ENCODE data around the gene WDR37. TPM values are rescaled to one million over a fixed set of nuclear protein-coding genes. Genes with fewer than 3 reads are reported as not detected.
"Not testable (repeated sequence)": the region's sequence is repeated elsewhere in the genome, so short reads cannot be mapped to it uniquely, and the experiment has no call there.

Gene WDR37, protein sequence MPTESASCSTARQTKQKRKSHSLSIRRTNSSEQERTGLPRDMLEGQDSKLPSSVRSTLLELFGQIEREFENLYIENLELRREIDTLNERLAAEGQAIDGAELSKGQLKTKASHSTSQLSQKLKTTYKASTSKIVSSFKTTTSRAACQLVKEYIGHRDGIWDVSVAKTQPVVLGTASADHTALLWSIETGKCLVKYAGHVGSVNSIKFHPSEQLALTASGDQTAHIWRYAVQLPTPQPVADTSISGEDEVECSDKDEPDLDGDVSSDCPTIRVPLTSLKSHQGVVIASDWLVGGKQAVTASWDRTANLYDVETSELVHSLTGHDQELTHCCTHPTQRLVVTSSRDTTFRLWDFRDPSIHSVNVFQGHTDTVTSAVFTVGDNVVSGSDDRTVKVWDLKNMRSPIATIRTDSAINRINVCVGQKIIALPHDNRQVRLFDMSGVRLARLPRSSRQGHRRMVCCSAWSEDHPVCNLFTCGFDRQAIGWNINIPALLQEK
- total RNA-seq: 10 to 100 TPM; 23.8 to 31.3 TPM

DNA sequence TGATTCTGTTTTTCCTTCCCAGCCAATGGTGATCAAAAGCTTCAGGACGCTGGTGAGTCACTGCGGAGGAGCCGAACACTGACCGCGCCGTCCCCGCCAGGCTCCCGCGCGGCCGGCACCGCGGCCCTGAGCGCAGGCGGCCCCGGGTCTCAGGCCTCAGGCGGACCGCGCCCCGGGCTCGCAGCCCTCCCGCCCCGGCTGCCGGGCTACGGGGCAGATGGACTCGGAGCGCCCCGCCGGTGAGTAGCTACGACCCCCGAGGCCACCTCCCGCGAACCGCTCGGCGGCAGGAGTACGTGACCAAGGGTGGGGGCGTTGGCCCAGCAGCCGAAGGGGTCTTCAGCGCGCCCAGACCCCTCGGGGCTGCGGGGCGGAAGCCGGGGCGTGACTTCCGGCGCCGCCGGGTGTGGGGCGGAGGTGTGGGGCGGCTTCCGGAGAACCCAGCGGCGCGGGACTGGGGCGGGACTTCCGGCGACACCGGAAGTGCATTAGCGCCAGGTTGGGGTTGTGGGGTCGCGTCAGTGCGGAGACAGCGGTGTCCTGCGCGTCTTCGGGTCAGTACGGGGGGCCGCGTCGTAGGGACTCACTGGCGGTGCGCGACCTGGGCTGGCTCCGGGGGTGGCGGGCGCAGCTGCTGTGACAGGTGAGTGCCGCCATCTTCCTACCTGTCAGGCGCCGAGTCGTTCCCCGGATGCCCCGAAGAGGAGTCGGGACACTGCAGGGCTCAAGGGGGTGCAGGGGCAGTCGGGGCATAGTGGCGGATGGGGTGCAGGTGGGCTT lies at the start of gene WDR37:
Gene WDR37 (plus strand): TSS at position 60 of the 780 bp plus-strand sequence. CDS start 15,771 bp downstream, outside the sequence.
- H3K27ac Mint-ChIP-seq: peak within 1 kb of the TSS; percentile 97
- H3K36me3 Mint-ChIP-seq (ENCODE audit: low read depth): peaks cover 73% of the 10 kb centered on the region
- H3K4me3 Mint-ChIP-seq: peak within 1 kb of the TSS; percentile 99
- H3K4me1 Mint-ChIP-seq: peaks cover 46% of the 10 kb centered on the region
- ATAC-seq (replicated peaks): peak; percentile 96
- no peaks in the 10 kb centered on the region for H3K9me3 Mint-ChIP-seq
- no peaks in the 10 kb centered on the region for H3K27me3 Mint-ChIP-seq

DNA sequence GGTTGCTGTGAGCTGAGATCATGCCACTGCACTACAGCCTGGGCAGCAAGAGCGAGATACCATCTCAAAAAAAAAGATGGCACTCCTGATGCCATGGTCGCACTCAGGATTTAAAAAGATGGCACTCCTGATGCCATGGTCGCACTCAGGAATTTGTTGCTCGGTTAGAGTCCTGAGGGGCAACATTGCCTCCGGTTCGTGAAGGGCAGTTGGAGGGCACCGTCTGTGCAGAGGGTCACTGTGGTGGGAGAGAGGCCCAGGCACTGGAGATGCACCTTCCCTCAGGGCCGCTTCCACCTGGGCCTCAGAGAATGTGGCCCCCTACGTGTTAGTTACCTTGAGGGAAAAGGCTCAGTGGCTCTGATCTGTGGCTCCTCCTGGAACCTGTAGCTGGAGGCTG lies 49.6 kb upstream of the WDR37 start:
- ATAC-seq (replicated peaks): no peak
- peaks cover 11% of the 10 kb centered on the region for H3K4me1 Mint-ChIP-seq
- no peaks in the 10 kb centered on the region for H3K9me3 Mint-ChIP-seq
- H3K27me3 Mint-ChIP-seq: no peaks in the 10 kb centered on the region
- H3K36me3 Mint-ChIP-seq (ENCODE audit: low read depth): peaks cover 98% of the 10 kb centered on the region
- no peak overlapping the region for H3K4me3 Mint-ChIP-seq
- H3K27ac Mint-ChIP-seq: no peak overlapping the region

DNA sequence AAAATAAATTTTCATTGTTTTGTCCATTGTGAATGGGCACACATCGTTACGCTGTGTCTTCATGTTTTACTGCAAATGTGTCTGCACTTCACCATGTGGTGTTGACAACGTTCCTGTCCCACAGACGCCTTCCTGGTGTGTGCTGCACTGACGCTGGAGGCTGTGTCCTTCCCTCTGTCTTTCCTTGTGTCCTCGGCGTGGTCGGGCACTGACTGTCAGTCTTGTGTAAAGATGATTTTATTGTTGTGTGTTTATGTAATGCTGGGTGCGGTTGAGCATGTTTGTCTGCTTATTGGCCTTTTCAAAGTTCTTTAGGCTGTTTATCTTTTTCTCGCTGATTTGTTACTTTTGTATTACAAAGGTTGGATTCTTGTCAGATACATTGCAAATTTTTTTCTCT lies 48.6 kb upstream of the WDR37 start:
- H3K9me3 Mint-ChIP-seq: no peaks in the 10 kb centered on the region

DNA sequence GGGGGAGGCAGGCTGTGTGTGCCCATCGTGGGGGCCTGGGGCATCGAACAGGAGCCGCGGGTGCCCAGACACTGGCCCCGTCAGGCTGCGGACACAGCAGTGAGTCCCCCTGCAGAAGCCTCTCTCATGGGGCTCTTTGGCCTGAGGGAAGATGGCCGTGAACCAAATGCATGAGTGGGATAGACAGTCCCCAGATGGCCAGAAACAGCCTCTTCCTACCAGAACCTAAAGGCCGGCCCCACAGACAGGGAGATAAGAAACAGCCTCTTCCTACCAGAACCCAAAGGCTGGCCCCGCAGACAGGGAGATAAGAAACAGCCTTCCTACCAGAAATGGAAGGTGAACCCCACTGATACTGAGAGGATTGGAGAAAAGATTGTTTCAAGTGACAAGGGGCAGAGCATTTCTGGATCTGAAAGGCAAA lies 47.1 kb upstream of the WDR37 start:
- no peaks in the 10 kb centered on the region for H3K9me3 Mint-ChIP-seq
- ATAC-seq (replicated peaks): no peak
- H3K36me3 Mint-ChIP-seq (ENCODE audit: low read depth): peaks cover 98% of the 10 kb centered on the region
- no peak overlapping the region for H3K4me3 Mint-ChIP-seq
- no peaks in the 10 kb centered on the region for H3K27me3 Mint-ChIP-seq
- peak overlapping the region; percentile 44 for H3K27ac Mint-ChIP-seq
- H3K4me1 Mint-ChIP-seq: peaks cover 5% of the 10 kb centered on the region

More for the DNA sequence above, 48.6 kb upstream of the WDR37 start:
- H3K36me3 Mint-ChIP-seq (ENCODE audit: low read depth): peaks cover 98% of the 10 kb centered on the region
- ATAC-seq (replicated peaks): no peak
- H3K4me3 Mint-ChIP-seq: no peak overlapping the region
- H3K27ac Mint-ChIP-seq: no peak overlapping the region
- H3K27me3 Mint-ChIP-seq: no peaks in the 10 kb centered on the region
- H3K4me1 Mint-ChIP-seq: peaks cover 10% of the 10 kb centered on the region

DNA sequence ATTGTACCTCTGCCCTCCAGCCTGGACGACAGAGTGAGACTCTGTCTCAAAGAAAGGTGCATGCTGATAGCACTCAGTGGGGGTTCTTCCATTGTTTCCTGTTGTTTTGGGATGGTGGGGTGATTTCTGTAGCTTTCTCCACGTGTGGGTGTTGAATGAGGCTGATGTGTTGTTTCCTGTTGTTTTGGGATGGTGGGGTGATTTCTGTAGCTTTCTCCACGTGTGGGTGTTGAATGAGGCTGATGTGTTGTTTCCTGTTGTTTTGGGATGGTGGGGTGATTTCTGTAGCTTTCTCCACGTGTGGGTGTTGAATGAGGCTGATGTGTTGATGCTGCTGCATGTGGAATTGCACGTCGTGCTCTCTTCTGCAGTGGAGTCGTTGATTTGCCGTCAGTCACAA lies 46.2 kb upstream of the WDR37 start:
- H3K27ac Mint-ChIP-seq: peak overlapping the region; percentile 39

GRCh38 chr10:1010703-1011102 lies 45.5 kb upstream of the WDR37 start:
- Mint-ChIP-seq H3K36me3 (ENCODE audit: low read depth) (peaks cover 97% of the 10 kb centered on the region), H3K4me1 (peaks cover 5% of the 10 kb centered on the region), H3K9me3 (no peaks in the 10 kb centered on the region), H3K27me3 (no peaks in the 10 kb centered on the region), H3K27ac (peak overlapping the region; percentile 79), H3K4me3 (no peak overlapping the region)
- no peak for ATAC-seq (replicated peaks)

More for the DNA sequence above, 46.2 kb upstream of the WDR37 start:
- H3K9me3 Mint-ChIP-seq, H3K27me3 Mint-ChIP-seq, H3K4me1 Mint-ChIP-seq, H3K4me3 Mint-ChIP-seq: not testable (repeated sequence)
- peak; percentile 62 for ATAC-seq (replicated peaks)
- peaks cover 99% of the 10 kb centered on the region for H3K36me3 Mint-ChIP-seq (ENCODE audit: low read depth)

DNA sequence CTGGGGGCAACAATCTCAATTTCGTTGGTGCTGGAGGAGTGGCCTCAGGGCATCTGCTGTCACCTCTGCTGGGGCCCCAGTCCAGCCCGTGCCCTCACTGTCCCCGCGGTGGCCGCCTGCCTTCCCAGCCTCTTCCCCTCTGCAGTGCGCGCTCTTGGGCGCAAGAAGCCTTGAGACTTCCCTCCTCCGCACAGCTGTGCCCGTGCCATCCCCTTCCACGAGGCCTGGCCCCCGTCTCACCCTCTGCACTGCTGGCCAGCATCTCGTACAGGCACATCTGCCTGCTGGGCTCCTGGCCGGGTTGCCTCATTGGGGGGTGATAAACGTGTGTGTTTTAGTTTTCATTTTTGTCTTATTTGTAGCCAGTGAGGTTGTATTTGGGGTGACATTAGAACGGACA lies 44.5 kb upstream of the WDR37 start:
- ATAC-seq (replicated peaks): no peak
- H3K36me3 Mint-ChIP-seq (ENCODE audit: low read depth): peaks cover 97% of the 10 kb centered on the region

DNA sequence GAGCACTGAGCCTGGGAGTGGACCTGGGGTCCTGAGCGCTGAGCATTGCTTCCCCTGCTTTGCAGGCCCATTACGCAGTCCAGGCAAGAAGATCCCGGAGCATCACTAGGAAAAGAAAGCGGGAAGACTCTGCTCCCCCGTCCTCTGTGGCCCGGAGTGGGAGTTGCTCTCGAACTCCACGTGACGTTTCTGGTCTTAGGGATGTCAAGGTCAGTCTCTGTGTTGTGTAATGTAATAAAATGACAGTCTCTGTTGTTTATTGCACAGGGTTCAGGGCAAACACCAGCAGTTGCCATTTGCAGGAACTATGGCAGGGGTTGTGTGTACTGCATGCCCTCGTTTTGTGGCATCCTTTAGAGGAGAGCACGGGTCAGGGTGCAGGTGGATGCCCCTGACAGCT lies 40.5 kb upstream of the WDR37 start:
- Mint-ChIP-seq H3K4me1 (peaks cover 5% of the 10 kb centered on the region), H3K36me3 (ENCODE audit: low read depth) (peaks cover 97% of the 10 kb centered on the region), H3K4me3 (no peak overlapping the region), H3K9me3 (no peaks in the 10 kb centered on the region), H3K27me3 (no peaks in the 10 kb centered on the region), H3K27ac (peak overlapping the region; percentile 22)
- no peak for ATAC-seq (replicated peaks)

More for the DNA sequence above, 44.5 kb upstream of the WDR37 start:
- H3K9me3 Mint-ChIP-seq: no peaks in the 10 kb centered on the region
- H3K27me3 Mint-ChIP-seq: no peaks in the 10 kb centered on the region
- peaks cover 5% of the 10 kb centered on the region for H3K4me1 Mint-ChIP-seq
- peak overlapping the region; percentile 79 for H3K27ac Mint-ChIP-seq
- no peak overlapping the region for H3K4me3 Mint-ChIP-seq

- H3K36me3 Mint-ChIP-seq (ENCODE audit: low read depth): peaks cover 63% of the 10 kb centered on the region
- no peak overlapping the region for H3K27ac Mint-ChIP-seq
- no peak for ATAC-seq (replicated peaks)
- H3K9me3 Mint-ChIP-seq: no peaks in the 10 kb centered on the region
- no peaks in the 10 kb centered on the region for H3K27me3 Mint-ChIP-seq
- H3K4me1 Mint-ChIP-seq: no peaks in the 10 kb centered on the region
- no peak overlapping the region for H3K4me3 Mint-ChIP-seq
These were observed 36.8 kb upstream of the WDR37 start for GRCh38 chr10:1019362-1019761.

DNA sequence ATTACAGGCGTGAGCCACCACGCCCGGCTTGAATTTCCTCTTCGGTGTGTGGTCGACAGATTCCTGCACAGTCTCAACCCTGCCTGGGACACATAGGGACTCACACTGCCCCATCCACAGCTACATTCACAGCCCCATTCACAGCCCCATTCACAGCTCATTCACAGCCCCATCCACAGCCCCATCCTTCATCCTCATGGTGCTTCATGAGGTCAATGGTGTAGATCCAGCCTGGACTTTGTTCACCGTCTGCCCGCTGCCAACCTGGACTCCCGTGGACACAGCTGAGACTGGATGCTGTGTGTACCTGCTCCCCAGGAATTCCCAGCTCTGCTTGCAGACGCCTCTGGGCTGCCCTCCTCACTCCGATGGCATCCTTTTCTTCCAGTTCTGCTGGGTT lies 35.7 kb upstream of the WDR37 start:
- Mint-ChIP-seq H3K4me3 (no peak overlapping the region), H3K27ac (no peak overlapping the region), H3K27me3 (no peaks in the 10 kb centered on the region), H3K36me3 (ENCODE audit: low read depth) (peaks cover 55% of the 10 kb centered on the region), H3K4me1 (no peaks in the 10 kb centered on the region), H3K9me3 (no peaks in the 10 kb centered on the region)
- ATAC-seq (replicated peaks): no peak

DNA sequence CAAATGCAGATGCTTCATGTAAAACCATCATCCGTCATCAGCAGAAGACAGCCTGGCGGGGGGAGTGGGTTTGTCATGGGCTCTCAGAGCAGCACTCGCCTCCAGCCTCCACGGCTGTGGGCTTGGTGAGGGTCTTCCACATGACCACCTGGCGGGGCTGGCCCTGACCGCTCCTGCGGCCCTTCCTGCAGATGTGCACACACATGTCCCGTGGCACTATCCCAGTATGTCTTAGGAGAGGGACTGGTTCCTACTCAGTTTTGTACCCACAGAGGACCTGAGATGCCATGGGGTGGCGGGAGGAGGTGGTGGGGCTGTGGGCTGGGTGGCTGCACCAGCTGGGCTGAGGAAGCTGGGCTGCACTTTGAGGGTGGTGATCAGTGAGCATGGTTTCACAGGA lies 35.2 kb upstream of the WDR37 start:
- no peak for ATAC-seq (replicated peaks)
- Mint-ChIP-seq H3K36me3 (ENCODE audit: low read depth) (peaks cover 50% of the 10 kb centered on the region), H3K9me3 (no peaks in the 10 kb centered on the region), H3K4me1 (no peaks in the 10 kb centered on the region), H3K4me3 (no peak overlapping the region), H3K27me3 (no peaks in the 10 kb centered on the region), H3K27ac (no peak overlapping the region)

DNA sequence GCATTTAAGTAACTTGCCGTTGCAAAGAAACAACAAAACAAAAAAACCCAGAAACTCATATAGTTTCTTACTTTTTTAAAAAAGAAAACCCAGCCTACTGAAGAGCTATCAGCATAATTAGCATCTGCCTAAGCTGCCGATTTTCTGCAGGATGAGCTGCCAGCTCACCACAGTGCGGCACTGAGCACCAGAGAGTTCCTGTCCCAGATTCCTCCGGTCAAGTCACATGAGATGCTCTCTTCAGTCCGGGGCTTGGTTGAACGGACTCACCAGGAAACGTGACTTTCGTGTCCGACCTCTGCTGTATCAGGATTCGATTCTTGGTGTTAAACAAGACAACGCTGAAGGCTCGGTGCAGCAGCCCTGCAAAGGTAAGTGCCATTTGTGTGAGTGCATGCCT lies 33.8 kb upstream of the WDR37 start:
- ATAC-seq (replicated peaks): no peak
- Mint-ChIP-seq H3K27me3 (no peaks in the 10 kb centered on the region), H3K4me3 (no peak overlapping the region), H3K27ac (no peak overlapping the region), H3K36me3 (ENCODE audit: low read depth) (peaks cover 36% of the 10 kb centered on the region), H3K9me3 (no peaks in the 10 kb centered on the region), H3K4me1 (no peaks in the 10 kb centered on the region)

DNA sequence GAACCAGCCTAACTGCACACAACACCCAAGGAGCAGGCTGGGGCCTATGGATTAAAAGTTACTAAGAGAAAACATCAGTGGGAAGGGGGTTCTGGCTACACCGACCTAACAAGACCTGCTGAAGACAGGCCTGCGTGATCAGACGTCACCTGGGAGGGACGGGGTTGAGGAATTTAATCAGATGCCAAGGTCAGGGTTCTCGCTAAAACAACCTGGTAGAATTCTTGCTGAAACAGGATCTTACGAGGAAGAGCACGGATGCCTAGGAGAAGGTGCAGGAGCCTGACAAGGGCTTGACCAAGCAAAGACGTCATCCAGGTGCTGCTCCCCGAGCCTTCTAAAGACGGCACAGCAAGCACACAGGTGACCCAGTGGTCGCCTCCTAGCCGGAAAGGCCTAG lies 32.1 kb upstream of the WDR37 start:
- ATAC-seq (replicated peaks): no peak
- Mint-ChIP-seq H3K36me3 (ENCODE audit: low read depth) (peaks cover 19% of the 10 kb centered on the region), H3K27me3 (no peaks in the 10 kb centered on the region), H3K4me1 (no peaks in the 10 kb centered on the region), H3K27ac (no peak overlapping the region), H3K4me3 (no peak overlapping the region), H3K9me3 (no peaks in the 10 kb centered on the region)

DNA sequence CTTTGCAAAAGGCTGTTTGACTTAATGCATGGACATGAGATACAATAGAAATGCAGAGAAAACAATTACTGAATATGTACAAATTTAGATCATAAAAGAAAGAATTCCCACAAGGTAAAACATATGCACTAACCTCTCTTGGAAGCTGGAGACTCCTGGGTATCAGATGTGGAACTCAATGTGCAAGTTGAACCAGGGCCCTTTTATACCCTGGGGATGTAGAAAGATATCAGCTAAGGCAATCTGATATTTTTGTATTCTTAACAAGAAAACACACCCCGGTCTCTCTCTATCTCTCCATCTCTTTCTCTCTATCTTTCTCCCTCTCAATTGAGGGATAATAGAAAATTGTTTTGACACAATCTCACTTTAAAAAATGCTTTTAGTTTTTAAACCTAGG lies 30.5 kb upstream of the WDR37 start, which contains the start of gene IDI2:
Gene IDI2 (minus strand): TSS at position 177 of the 400 bp plus-strand sequence. CDS start 1,136 bp downstream, outside the sequence.
- no peak within 1 kb of the TSS for H3K4me3 Mint-ChIP-seq
- H3K4me1 Mint-ChIP-seq: no peaks in the 10 kb centered on the region
- no peaks in the 10 kb centered on the region for H3K27me3 Mint-ChIP-seq
- ATAC-seq (replicated peaks): no peak
- peaks cover 3% of the 10 kb centered on the region for H3K36me3 Mint-ChIP-seq (ENCODE audit: low read depth)
- H3K27ac Mint-ChIP-seq: no peak within 1 kb of the TSS
- H3K9me3 Mint-ChIP-seq: no peaks in the 10 kb centered on the region

- Mint-ChIP-seq H3K27ac (no peak overlapping the region), H3K4me3 (no peak overlapping the region), H3K27me3 (no peaks in the 10 kb centered on the region), H3K36me3 (ENCODE audit: low read depth) (no peaks in the 10 kb centered on the region), H3K9me3 (no peaks in the 10 kb centered on the region), H3K4me1 (no peaks in the 10 kb centered on the region)
- ATAC-seq (replicated peaks): no peak
These were observed 29.6 kb upstream of the WDR37 start for GRCh38 chr10:1026578-1026977.

Measured in activated T-helper 17 cell treated with anti-CD3 and anti-CD28 coated beads, Interleukin-2, amount 50 U/mL, for 72 hours (primary cell).